Islet precursor cell (in vitro differentiated cells): Measurements from ENCODE around the gene EYS.
"Not testable (repeated sequence)": the region's sequence is repeated elsewhere in the genome, so short reads cannot be mapped to it uniquely, and the experiment has no call there.

Source experiments
- DNase-seq: peaks from one replicate; pipeline ENCODE4 v3.0.0-alpha.2; 2018

EYS gene

DNA sequence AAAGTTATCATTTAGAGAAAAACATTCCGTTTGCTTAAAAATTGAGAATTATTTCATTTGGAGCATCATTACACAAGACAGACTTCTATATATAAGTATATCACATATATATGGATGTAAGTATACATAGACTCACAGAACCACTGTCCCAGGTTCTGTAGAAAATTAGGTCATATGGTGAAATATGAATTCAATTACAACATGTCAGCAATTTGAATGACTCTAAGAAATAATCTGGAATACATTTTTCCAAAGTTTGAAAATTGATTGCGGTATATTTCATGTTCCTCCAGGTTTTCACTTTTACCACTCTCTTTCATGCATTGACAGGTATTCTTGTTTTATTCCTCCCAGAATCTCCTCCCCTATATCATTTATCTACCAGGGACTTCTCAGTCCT, 1179.1 kb downstream of the EYS start:
- no peak for DNase-seq

DNA sequence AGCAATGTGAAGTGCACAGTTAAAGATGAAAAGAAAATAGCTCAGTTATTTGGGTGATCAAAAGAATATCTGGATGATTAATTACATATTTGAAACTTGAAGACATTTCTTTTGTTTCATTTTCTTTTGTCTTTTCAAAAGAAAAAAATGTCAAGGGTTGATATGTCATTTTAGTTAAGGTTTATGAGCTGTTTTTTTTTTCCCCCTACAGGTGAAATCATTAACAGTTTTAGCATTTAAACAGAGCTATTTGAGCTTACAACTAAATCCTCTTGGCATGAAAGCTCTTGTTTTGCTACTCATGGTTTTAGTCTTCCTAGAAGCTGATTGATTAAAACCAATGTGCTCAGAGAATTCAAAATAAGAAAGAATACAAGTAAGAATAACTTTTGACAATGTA, 1184.2 kb downstream of the EYS start:
- no peak for DNase-seq

DNA sequence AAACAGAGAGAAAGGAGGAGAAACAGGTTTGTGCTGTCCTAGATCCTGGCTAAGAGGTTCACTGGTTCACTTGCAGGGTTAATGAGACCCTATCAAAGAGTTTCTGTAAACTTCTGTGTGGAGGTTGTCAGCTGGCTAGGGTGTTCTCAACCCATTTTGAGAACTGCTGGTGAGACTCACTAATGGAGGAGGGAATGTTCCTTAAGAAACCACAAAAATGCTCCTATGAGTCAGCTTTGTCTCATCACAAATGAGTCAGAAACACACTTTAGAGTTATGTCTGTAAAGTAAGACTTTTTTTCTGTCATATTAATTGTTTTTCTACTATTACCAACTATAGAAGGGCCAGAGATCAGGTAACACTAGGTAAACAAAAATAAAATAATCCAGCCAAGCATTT, 1187.0 kb downstream of the EYS start:
- peak; percentile 91 for DNase-seq

GRCh38 chr6:64516393-64516792, 1190.6 kb downstream of the EYS start:
- DNase-seq: no peak

- no peak for DNase-seq
Measured at GRCh38 chr6:64507661-64508060, 1199.4 kb downstream of the EYS start.

DNA sequence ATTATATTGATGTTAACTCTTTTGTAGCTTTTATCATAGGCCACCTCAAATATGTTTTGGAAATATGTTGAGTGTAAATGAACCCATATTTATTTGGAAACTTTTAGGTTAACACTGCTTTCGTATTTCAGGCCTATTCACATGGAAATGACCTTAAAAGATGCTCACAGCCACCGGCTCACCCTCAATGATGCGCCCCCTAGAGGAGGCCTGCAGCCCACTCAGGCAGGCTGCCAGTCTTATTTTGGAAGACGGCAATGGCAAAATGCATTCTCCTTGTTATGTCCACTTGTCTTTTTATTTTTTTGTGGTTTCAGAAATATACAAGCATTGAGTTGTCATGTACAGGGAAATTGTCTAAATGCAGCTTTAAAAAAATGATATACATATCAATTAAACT, 1201.7 kb downstream of the EYS start:
- peak; percentile 65 for DNase-seq

DNA sequence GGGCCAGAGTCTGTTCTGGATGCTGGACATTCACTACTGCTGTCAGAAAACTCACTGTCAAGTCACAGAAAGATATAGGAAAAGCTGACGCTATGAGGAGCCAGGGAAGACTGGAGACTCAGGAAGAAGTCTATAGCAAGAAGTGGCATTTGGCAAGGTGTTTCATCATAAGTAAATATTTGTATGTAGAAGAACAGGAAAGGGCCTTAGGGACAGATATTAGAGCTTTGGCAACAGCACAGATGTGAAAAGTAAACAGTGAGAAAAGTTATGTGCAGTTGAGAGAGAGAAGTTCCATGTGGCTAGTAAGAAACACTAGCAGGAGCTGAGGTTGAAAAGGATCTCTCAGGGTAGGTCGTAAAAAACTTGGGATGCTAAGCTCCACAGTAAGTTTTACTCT, 1202.5 kb downstream of the EYS start:
- DNase-seq: no peak

DNA sequence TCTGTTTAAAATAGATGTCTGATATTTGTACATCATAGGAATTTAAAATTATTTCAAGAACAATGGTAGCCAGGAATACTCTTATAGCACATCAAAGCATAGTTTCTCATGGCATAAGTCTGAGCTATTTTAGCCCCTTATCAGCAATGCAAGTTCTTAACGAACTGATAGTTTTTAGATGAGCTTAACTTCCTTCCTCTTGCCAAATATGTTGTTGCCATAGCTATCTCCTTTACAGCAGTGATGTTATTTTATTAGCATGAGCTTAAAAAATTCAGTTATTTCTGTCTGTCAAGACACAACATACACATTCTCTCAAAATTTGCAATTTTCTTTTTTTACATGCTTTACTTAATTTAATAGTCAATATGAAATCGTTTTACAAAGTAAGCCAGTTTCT, 1204.2 kb downstream of the EYS start:
- no peak for DNase-seq

DNA sequence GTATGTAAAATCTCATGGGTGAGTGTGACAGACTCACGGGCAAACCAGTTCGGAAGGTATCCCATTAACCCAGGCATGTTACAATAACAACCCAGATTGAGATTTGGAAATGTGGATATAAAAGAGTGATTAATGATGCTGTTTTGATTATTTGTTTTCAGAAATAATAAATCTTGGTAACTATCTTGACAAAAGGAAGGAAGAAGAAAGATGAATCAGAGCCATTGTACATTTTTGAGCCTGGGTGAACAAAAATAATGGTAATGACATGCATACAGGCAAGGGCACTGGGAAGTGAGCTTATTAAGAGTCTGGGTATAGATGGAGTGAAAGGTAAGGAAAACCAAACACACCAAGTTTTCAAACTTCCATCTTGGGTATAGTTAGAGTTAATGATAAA, 1209.4 kb downstream of the EYS start:
- no peak for DNase-seq

DNA sequence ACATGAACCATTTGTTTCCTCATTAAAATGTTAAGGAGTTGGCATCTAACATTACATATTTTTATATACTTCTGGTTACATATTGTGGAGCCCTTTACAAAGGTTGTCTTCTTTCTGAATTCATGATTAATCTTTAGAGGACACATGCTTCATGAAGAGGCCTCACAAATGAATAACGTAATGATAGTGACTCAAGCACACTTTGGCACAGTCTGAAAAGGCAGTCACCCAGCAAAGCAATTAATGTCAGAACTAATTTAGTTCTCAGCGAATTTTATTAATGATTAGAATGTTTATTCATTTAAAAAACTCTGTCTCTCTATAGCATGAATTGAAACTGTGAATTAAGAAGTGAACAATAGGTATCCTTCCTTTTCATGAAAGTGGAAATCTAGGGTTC, 1217.3 kb downstream of the EYS start:
- DNase-seq: no peak

DNA sequence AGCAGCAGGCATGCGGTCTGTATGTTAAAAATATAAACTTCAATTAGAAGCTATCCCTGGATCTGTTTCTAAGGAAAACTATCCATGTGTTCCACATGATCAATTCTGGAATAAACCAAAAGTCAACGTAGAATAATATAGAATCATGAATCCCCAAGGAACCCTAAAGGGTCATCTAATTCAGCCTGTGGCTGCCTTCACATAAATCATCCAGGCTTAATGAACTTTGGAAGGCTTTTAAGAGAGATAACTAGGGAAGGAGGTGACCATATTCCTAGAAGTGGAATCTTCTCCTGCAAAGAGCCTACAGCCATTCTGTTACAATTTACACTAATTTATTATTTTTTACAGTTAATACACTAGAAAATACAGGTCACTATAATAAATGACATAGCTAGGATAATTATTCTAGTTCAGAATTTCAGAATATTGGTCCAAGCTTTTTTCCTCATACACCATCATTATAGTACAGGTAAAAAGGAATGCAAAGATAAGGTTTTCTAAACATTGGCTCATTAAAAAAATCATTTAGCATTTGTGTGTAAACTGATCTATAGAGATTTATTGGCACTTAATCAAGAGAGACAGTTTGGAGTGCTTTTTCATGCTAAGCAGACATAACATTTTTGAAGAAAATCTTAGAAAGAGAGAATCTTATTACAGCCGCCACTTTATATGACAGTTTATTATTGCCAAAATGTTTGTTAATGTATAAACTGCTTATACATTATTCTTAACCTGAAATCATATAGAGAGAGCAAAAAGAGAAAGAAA, 1220.3 kb downstream of the EYS start:
- no peak for DNase-seq

DNA sequence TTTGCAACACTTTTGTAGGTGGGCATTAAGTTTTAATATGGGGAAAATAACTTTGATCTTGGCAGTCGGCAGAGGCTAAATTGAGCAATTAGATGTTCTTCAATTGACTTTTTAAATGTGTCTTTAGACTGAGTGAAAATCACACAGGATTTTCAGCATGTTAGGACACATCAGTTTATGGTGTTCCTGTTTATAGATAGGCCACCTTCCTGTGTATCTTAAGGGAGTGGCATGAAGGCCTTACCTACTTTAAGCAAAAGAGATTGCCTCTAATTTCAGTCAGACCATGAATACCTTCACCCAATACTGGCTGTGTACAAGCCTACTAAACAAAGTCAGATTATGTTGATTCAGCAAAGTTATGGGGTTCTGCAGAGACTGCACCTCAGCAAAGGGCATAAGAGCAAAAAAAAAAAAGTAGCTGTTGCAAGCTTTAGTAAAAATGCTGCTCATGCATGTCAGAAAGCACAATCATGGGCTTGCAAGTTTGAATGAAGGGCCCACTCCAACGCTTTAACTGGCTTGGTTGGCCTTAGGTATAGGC, 1223.0 kb downstream of the EYS start:
- no peak for DNase-seq

DNA sequence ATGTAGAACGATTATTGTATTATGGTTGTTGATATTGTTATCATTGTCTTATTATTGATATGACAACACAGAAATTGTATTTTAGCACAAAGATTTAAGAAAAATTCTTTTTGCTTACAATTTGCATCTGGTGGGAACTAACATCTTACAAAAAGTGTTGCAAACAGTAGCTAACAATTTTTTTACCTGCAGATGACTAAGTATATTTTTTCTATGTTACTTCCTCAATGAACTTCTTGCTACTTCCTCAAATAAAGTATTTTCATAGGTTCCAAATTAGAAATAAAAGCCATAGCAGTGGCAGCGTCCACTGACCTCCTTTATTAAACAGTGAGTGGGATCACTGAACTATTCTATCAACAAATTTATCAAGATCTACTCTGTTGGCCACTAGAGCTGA, 1224.4 kb downstream of the EYS start:
- no peak for DNase-seq

DNA sequence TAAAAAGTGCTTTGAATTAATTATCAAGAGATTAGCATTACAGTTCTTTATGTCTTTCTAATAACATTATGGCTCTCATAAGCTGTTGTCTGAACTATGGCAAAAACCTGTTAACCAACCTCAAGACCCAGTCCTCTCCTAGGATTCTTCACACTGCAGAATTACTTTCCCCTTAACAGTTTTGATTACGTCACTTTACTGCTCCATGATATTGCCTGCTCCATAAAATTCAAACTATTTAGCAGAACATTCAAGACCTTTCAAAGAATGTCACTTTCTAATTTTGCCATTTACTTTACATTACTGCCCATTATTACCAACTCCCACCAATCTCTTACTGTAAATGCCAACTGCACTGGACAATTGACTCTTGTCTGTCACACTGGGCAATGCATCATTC, 1227.9 kb downstream of the EYS start:
- DNase-seq: no peak

DNA sequence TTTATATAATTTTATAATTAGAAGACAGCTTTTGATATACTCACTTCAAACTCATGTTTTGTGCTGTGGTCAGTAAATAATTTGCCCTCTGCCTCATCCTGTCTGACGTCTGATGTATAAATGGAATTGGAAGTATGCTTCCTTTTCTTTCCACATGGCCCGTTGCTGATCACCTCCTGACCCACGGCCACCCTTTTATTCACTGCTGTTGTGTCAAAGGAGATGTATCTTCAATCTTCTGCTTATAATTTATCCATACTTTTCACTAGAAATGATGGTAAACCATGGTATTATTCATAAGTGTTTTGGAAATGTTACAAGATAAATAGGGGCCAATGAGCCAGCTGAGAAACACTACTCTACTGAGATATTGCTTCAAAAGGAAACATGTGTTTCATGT, 1229.6 kb downstream of the EYS start:
- DNase-seq: no peak

GRCh38 chr6:64476935-64477334, 1230.1 kb downstream of the EYS start:
- DNase-seq: no peak

DNA sequence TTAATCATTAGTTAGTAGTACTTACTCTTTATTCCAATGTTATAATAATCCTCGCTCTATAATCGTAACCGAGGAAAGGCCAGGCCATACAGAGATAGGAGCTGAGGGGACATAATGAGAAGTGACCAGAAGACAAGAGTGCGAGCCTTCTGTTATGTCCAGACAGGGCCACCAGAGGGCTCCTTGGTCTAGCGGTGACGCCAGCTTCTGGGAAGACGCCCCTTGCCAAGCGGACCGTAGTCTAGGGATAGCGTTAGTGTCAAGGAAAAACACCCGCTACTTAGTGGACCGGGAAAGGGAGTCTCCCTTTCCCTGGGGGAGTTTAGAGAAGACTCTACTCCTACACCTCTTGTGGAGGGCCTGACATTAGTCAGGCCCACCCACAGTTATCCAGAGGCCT, 1237.6 kb downstream of the EYS start:
- peak; percentile 70 for DNase-seq

GRCh38 chr6:64467656-64468055, 1239.4 kb downstream of the EYS start:
- no peak for DNase-seq

DNA sequence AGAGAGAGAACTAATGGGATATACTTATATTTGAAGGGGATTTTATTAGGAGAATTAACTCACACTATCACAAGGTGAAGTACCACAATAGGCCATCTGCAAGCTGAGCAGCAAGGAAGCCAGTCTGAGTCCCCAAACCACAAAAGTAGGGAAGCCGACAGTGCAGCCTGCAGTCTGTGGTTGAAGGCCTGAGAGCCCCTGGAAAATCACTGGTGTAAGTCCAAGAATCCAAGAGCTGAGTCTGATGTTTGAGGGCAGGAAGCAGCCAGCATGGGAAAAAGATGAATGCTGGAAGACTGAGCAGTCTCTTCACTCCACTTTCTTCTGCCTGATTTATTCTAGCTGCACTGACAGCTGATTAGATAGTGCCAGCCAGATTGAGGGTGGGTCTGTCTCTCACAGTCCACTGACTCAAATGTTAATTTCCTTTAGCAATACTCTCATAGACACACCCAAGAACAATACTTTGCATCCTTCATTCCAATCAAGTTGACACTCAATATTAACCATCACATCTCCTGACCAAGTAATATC, 1247.5 kb downstream of the EYS start:
- peak; percentile 55 for DNase-seq

GRCh38 chr6:64448101-64448500, 1258.9 kb downstream of the EYS start:
- DNase-seq: not testable (repeated sequence)

GRCh38 chr6:64445038-64445437, 1262.0 kb downstream of the EYS start:
- DNase-seq: no peak

- DNase-seq: no peak
Measured at GRCh38 chr6:64439274-64439673, 1267.8 kb downstream of the EYS start.

- no peak for DNase-seq
Measured at GRCh38 chr6:64437996-64438395, 1269.0 kb downstream of the EYS start.

DNA sequence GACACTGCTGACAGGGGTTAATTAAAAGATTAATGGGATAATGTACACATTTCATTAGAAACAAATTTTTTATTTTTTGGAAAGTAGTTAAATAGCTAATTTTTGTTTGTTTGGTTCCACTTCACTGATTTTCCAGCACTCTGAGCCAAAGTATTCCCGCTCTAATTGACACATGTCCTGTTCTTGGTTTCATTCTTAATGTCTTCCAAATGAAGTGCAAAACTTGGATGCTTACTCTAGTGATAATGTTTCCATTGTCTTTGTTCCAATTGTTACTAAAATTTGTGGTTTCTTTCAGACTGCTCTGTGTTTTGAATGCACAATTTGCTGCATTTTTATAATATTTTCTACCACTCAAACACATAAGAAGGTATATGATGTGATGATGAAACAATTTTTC, 1277.1 kb downstream of the EYS start:
- DNase-seq: no peak

GRCh38 chr6:64428186-64428585, 1278.8 kb downstream of the EYS start:
- no peak for DNase-seq
